GM19395 (cell line): ENCODE results near the gene CDH11.

ENCODE experiments used
- ATAC-seq: cut with Tn5 transposase; IDR thresholded peaks from one replicate; pipeline ENCODE4 v1.9.1; 2021; ENCODE audit warnings: mild to moderate bottlenecking, moderate library complexity; ENCODE audit not compliant: unreplicated experiment

CDH11 gene

DNA sequence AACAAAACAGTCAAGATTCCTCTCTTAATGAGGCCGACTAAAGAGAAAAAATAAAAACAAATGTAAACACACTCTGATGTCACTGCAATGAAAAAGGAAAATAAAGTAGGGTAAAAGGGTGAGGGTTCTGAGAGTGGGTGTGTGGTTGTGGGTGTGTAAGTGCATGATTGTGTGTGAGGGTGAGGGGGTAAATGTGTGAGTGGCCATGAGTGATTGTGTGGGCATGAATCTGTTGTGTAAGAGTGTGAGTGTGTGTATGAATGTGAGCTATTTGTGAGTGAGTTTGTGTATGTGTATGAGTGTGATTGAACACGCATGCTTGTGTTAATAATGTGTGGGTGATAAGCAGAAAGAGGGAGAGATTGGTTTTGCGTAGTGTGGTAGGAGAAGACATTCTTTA lies 132.8 kb downstream of the CDH11 start:
- ATAC-seq = no peak

DNA sequence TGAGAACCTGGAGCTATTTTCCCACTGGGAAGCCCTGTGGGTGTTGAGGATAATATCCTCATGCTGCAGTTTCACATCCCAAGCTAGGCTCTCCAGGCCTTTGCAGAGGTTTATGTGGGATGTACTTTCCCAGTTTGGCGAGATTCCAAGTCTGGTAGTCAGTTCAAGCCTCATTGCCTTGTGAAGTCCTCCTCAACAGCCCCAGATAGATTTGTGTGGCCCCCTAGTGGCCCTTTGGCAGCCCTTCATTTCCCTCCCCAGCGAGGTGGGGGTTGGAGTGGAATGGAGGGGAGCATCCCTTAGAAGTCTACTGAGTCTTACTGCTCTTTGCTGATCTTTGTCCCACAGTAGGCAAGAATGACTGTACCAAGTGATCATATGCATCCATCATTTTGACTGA lies 137.9 kb downstream of the CDH11 start:
- ATAC-seq = no peak

GRCh38 chr16:64983231-64983630 lies 138.6 kb downstream of the CDH11 start:
- ATAC-seq = no peak

DNA sequence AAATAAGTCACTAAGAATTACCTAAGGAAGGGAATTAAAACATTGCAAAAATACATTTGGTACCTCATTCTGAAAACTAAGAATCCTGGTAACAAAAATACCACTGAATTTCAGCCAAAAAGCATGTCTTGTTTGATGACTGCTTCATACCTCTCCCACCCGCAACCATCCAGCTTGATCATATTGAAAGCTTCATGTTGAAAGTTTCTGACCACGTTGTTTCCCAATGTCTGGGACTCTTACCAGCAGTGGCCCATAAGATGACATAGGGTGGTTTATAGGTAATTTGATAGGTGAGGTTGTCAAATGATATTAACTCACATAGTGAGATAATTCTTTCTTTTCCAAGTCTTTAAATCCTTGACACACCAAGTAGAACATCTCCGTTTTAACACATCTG lies 139.3 kb downstream of the CDH11 start:
- ATAC-seq = no peak

- no peak for ATAC-seq
Measured at GRCh38 chr16:64981568-64982281, 140.1 kb downstream of the CDH11 start.

GRCh38 chr16:64977206-64977920 lies 144.5 kb downstream of the CDH11 start:
- ATAC-seq = no peak

- ATAC-seq = no peak
Measured at GRCh38 chr16:64975821-64976220, 146.0 kb downstream of the CDH11 start.

GRCh38 chr16:64974381-64974780 lies 147.5 kb downstream of the CDH11 start:
- ATAC-seq = no peak

DNA sequence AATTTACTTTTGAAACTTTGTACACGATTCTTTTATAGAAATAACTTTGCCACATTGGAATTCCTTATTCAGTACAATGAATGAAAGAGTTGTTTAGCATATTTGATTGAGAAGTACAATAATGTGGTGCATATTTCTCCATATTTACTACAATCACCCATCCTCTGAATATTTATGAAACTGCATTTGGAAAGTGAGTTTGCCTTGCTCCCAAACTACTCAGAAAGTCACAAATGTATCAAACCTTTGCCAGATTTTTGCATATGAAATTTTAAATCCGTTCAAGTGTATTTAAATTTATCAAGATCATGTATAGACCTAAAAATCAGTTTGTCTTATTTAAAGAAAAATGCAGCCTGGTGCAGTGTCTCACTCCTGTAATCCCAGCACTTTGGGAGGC lies 148.7 kb downstream of the CDH11 start:
- ATAC-seq = no peak

DNA sequence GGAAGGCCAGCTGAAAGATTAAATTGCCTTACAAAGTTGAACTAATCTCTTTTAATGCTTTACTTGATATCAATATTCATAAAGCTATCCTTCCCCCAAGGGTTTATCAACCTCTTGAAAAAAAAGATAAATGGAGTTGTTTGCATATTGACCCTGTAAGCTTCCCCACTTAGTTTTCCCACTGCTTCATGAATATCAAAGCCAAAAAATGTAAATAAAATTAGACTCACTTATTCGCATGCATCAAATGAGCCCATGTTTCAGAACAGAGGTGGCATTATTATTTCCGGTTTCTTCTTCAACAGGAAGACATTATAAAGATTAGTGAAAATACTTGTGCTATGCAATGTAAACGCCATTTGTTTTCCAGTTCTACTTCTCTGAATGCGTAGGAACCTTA lies 150.7 kb downstream of the CDH11 start:
- no peak for ATAC-seq

DNA sequence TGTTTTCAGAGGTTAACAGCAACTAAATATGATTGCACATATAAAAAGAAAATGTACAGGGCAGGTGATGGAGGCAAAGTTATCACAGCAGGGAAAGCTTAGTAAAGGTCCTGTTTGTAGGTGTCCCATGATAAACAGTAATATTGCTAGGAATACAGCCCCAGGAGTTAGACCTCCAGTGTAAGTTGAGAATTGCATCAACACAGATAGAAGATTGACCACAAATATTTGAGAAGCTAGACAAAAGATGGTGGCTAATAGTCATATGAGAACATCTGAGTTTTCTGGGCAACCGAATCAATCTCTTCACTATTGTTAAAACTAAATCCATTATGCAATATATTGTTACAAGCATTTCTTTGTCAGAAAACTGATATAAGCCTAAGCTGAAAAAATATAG lies 152.6 kb downstream of the CDH11 start:
- no peak for ATAC-seq

GRCh38 chr16:64968539-64968938 lies 153.3 kb downstream of the CDH11 start:
- ATAC-seq = no peak

- ATAC-seq = no peak
Measured at GRCh38 chr16:64964126-64964540, 157.7 kb downstream of the CDH11 start.

DNA sequence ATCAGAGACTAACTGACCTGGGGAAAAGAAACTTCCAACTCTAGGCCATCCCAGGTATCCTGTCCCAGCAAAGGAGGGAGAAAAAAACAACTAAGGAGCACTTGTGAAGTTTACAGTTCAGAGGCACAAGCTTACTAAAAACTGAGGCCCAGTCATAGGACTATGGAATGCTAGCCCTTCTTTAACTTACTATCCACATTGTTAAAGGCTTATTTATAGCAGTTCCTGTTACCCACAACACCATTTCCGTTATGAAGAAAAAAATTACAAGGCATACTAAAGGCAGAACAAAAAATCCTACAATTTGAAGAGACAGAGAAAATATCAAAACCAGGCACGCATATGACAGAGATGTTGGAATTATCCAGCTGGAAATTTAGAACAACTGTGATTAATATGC lies 159.1 kb downstream of the CDH11 start:
- no peak for ATAC-seq

DNA sequence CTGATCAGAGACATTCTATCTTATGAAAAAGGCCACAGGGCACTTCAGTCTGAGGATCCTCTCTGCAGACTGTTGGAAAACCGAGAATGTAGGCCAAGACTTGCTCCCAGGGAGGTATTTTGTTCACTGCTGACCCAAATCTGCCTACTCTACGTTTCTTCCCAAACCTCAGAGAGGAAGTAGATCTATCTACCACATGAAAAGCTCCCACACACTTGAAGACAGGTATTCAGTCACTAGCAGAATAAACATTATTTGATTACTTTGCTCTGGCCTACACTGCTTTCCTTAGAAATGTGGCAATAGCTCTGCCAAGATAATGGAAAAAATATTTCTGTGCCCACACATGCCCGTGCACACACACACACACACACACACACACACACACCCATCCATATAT lies 164.6 kb downstream of the CDH11 start:
- no peak for ATAC-seq

GRCh38 chr16:64952177-64952576 lies 169.7 kb downstream of the CDH11 start:
- no peak for ATAC-seq

GRCh38 chr16:64951193-64951592 lies 170.7 kb downstream of the CDH11 start:
- no peak for ATAC-seq

DNA sequence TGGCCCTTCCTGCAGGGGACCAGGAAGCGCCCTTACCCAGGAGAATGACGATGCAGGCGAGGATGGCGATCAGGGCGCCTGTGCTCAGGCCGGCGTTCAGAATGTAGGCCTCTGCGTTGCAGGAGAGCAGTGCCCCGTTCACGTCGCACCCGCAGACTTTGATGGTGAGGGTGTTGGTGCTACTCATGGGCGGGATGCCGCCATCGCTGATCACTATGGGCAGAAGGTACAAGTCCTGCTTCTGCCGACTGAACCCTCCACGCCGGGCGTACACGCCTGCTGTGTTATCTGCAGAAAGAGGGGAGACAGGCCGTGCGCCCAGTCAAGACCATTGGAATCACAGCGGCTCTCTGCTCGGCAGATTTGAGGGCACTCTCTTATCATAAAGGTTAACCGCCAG lies 171.1 kb downstream of the CDH11 start:
- no peak for ATAC-seq

DNA sequence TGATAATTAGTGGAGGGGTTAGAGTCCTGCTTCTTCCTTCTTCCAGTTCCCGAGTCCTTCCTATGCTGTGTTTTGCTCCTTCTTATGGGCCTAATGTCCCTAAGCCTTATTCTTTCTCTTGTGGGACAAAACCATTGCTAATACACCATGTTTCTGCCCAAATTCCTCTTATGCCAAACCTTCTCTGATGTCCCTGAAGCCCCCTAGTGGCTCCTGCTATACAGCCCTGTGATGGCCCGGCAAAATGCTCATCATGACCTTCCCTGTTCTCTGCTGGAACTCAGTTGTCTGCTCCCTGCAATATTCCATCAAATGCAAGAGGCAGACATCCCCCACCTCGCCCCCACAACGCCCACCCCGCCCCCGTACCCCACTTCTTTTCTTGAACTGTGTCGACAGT lies 171.6 kb downstream of the CDH11 start:
- no peak for ATAC-seq

- no peak for ATAC-seq
Measured at GRCh38 chr16:64948056-64948455, 173.8 kb downstream of the CDH11 start.

DNA sequence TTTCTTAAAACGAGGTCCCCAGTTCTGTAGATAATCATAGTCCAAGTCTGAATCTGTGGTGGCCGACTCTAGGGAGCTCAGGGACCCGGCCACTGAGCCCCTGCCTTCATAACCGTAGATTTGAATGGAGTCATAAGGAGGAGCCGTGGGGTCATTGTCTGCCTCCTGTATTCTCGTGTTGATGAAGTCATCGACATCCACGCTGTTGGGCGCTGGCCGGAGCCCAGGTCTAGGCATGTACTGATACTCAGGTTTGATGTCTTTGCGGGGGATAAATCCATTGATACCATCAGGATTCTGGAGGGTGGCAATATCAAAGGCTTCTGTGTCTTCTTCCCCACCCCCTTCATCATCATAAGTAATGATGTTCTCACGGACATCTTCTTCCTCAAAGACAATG lies 174.2 kb downstream of the CDH11 start:
- no peak for ATAC-seq

- ATAC-seq = no peak
Measured at GRCh38 chr16:64933885-64934284, 188.0 kb downstream of the CDH11 start.

GRCh38 chr16:64926476-64926875 lies 195.4 kb downstream of the CDH11 start:
- ATAC-seq = no peak
